GM21717 (cell line): ENCODE results near the gene CTRB2.

Experiments
- ATAC-seq: cut with Tn5 transposase; IDR thresholded peaks from one replicate; pipeline ENCODE4 v1.9.1; 2021; ENCODE audit warnings: mild to moderate bottlenecking, moderate library complexity; ENCODE audit not compliant: unreplicated experiment

Gene CTRB2

DNA sequence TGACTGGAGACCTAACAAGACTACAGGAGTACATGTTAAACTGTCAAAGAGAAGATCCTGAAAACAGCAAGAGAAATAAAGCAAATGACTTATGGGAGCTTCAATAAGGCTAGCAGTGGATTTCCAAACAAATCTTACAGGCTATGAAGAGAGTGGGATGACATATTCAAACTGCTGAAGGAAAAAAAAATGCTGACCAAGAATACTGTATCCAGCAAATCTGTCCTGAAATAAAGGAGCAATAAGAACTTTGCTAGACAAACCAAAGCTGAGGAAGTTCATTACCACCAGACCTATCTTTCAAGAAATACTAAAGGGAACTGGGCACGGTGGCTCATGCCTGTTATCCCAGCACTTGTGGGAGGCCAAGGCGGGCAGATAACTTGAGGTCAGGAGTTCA, 30.0 kb downstream of the CTRB2 start:
- no peak for ATAC-seq

DNA sequence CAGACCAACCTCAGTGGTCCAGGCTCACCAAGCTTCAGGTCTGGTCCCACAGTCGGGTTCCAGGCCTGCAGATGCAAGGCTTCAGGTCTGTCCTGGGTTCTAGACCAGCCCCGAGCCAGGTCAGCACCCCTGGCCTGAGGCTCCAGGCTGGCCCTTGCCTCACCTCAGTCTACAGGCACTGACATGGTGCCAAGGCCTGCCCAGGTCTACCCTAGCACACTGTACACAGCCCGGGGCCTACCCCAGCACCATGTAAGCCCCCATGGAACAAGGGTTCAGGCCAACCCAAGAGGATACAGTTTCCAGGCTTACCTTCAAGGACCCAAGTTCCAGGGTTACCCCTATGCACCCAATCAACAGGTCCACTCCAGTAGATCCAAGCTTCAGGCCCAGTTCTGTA, 31.9 kb downstream of the CTRB2 start:
- no peak for ATAC-seq

DNA sequence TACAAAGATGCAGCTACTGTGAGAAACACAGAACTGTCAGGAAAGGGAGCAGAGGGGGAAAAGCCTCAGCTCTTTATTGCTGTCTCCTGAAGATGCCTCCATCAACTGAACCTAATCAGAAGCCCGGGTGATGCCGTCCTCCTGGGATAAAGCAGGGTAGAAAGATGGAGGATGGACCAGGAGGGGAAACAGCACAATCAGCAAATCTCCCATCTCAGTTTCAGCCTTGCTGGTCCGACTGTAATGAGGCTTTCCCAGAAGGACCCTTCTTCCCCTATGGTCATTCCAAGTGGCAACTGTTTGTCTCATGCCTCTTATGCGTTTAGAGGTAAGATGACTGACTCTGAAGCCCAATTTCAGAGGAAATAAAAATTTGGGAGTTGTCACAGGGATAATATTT, 34.4 kb downstream of the CTRB2 start:
- no peak for ATAC-seq

DNA sequence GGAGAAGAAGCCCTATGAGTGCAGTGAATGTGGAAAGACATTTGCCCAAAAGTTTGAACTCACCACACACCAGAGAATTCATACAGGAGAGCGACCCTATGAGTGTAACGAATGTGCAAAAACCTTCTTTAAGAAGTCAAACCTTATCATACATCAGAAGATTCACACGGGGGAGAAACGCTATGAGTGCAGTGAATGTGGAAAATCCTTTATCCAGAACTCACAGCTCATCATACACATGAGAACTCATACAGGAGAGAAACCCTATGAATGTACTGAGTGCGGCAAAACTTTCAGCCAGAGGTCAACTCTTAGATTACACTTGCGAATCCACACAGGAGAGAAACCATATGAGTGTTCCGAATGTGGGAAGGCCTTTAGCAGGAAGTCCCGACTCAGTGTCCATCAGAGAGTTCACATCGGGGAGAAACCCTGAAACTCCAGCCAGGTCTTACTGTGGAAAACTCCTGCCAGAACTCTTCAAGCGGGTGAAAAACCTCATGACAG, 37.0 kb downstream of the CTRB2 start:
- ATAC-seq, result no peak

DNA sequence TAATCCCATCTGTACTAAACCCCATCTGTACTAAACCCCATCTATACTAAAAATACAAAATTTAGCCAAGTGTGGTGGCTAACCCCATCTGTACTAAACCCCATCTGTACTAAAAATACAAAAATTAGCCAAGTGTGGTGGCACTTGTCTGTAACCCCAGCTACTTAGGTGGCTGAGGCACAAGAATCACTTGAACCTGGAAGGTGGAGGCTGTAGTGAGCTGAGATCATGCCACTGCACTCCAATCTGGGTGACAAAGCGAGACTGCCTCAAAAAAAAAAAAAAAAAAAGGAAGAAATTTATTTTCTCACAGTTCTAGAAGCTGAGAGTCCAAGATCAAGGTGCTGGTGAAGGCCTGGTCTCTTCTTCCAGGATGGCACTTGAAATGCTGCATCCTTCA, 46.6 kb downstream of the CTRB2 start:
- ATAC-seq, result no peak
